ENCODE results near the gene PDIA6. TPM values are rescaled to one million over a fixed set of nuclear protein-coding genes. Genes with fewer than 3 reads are reported as not detected.

PDIA6 gene
- total and polyA plus RNA-seq, 2 donors (not counting 3 experiments of a cell fraction or from before 2014, with no cell fraction given), result 335 to 424 TPM

DNA sequence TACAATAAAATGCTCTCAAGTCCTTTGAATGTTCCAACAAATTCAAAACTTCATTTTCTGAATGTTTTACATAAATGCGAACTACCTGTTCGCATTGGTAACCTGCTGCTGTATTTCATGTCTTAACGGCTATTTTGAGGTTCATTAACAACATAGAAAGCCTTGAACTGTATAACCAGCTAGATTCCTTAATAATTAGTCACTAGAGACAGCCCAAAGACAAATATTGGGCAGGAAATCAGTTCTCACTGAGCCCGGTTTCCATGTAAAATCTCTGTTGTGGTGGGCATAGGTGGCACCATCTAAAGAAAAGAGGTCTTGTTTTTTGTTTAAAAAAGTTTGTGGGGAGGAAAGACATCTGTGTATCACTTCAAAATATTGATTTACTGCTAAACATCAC, 29.2 kb downstream of the PDIA6 start:
- ChIA-PET CTCF (interaction anchor here (0.6 to 1.3 kb wide), 2 partner anchors 12 to 80 kb away, joined by 3 to 4 read pairs; no protein-coding TSS in a partner anchor), POLR2A (no interaction called here)
- TF ChIP-seq MAX (IDR thresholded peaks at IDR 0.05; ENCODE audit: insufficient read depth, insufficient read length), result no peak
- no peak for TF ChIP-seq JUN (IDR thresholded peaks at IDR 0.05; ENCODE audit: borderline replicate concordance, insufficient read depth, insufficient read length, low read depth)
- no peak for TF ChIP-seq CTCF (IDR thresholded peaks at IDR 0.05; ENCODE audit: extremely low read depth in 1 of 2, insufficient read depth in 1 of 2, low read depth in 1 of 2, low read length in 2 of 2)
- TF ChIP-seq MYC (IDR thresholded peaks at IDR 0.05; ENCODE audit: low read depth, low read length), result no peak
- TF ChIP-seq POLR2AphosphoS5 (IDR thresholded peaks at IDR 0.05; ENCODE audit: insufficient read depth, low read depth, low read length), result no peak
- TF ChIP-seq FOS (IDR thresholded peaks at IDR 0.05; ENCODE audit: borderline replicate concordance, insufficient read depth, low read length), result no peak
- no peak for TF ChIP-seq POLR2A (IDR thresholded peaks at IDR 0.05; ENCODE audit: low read depth, low read length)
- no peak for TF ChIP-seq GATA2 (IDR thresholded peaks at IDR 0.05; ENCODE audit: insufficient read depth, insufficient read length, low read depth, low read length)
- FAIRE-seq (no peak), DNase-seq (ENCODE audit: low read depth, low spot score) (no peak)
- dilution Hi-C loops (cut with MboI; ENCODE audit: extremely low pct_ligation_motif_present, low sequenced_read_pairs) (no loop called here), intact Hi-C loops (cut with micrococcal nuclease) (no loop called here)
- Histone ChIP-seq H3K9ac (replicated peaks; ENCODE audit: extremely low read depth, insufficient read depth, low read length) (no peak overlapping the region), H3K36me3 (ENCODE audit: control insufficient read depth in 2 of 2, extremely low read depth in 1 of 2, insufficient read depth in 2 of 2, low read length in 2 of 2) (peaks cover 41 to 47% of the 10 kb centered on the region in 2 experiments), H3K4me1 (ENCODE audit: control insufficient read depth, extremely low read depth, insufficient read depth, low read length) (peaks cover 14% of the 10 kb centered on the region), H3K27me3 (ENCODE audit: control insufficient read depth in 2 of 2, insufficient read depth in 2 of 2, low read length in 2 of 2) (no peaks in the 10 kb centered on the region), H3K4me3 (replicated peaks in 1 of 3; ENCODE audit: insufficient read depth in 1 of 3, low read depth in 1 of 3, low read length in 3 of 3) (no peak overlapping the region), H3K27ac (ENCODE audit: insufficient read depth, low read depth, low read length) (no peak overlapping the region), H2AFZ (ENCODE audit: low read depth, low read length) (no peak overlapping the region), H4K20me1 (replicated peaks; ENCODE audit: control insufficient read depth, extremely low read depth, insufficient read depth, low read length) (no peaks in the 10 kb centered on the region), H3K9me1 (replicated peaks; ENCODE audit: control insufficient read depth, extremely low read depth, insufficient read depth, low read length) (no peaks in the 10 kb centered on the region), H3K4me2 (ENCODE audit: insufficient read depth, low read length) (no peak overlapping the region), H3K9me3 (replicated peaks; ENCODE audit: control insufficient read depth, insufficient read depth, low read length) (no peaks in the 10 kb centered on the region), H3K79me2 (ENCODE audit: control insufficient read depth, insufficient read depth, low read length) (peaks cover 8% of the 10 kb centered on the region)
- BruUV-seq (replicated peaks), result no TSS peak

All from endothelial cell of umbilical vein (primary cell).